Esophagus (tissue), 2 donors: ENCODE results near the gene ZNF738. TPM values are rescaled to one million over a fixed set of nuclear protein-coding genes. Genes with fewer than 3 reads are reported as not detected.

Experiments used
- H3K27ac ChIP-seq, 2 donors: one replicate each; pipeline ENCODE4 v1.5.1; 2013; ENCODE audit warnings: low read depth in 2 of 2, mild to moderate bottlenecking in 2 of 2, inconsistent platforms in 1 of 2, low read length in 1 of 2, moderate library complexity in 1 of 2
- H3K27me3 ChIP-seq, 2 donors: one replicate each; pipeline ENCODE4 v1.6.1; 2013; ENCODE audit warnings: low read length in 2 of 2, control low read depth in 1 of 2, mild to moderate bottlenecking in 1 of 2; ENCODE audit not compliant: insufficient read depth in 2 of 2, control insufficient read depth in 1 of 2
- H3K36me3 ChIP-seq, 2 donors: one replicate each; pipeline ENCODE4 v1.6.1; 2013; ENCODE audit warnings: low read length in 1 of 2; ENCODE audit not compliant: control insufficient read depth in 2 of 2, insufficient read depth in 2 of 2
- H3K4me1 ChIP-seq, 2 donors: one replicate each; pipeline ENCODE4 v1.6.1; 2013; ENCODE audit warnings: low read length in 1 of 2; ENCODE audit not compliant: control insufficient read depth in 2 of 2, insufficient read depth in 2 of 2
- H3K4me3 ChIP-seq, 2 donors: one replicate each; pipeline ENCODE4 v1.5.1; 2013; ENCODE audit warnings: low read length in 2 of 2, mild to moderate bottlenecking in 2 of 2, low read depth in 1 of 2, moderate library complexity in 1 of 2
- H3K9me3 ChIP-seq, 2 donors: one replicate each; pipeline ENCODE4 v1.6.1; 2013; ENCODE audit warnings: mild to moderate bottlenecking in 2 of 2, low read depth in 1 of 2, low read length in 1 of 2, moderate library complexity in 1 of 2; ENCODE audit not compliant: control insufficient read depth in 2 of 2, insufficient read depth in 1 of 2
- WGBS, 2 donors: extraction: QIAGEN DNeasy Blood & Tissue Kit; methylation state at CpG; one replicate each; pipeline ENCODE4 v1.1.7; 2013; 5-methylcytosine and 5-hydroxymethylcytosine counted together
- polyA plus RNA-seq, 2 donors: library from polyadenylated mRNA; stranded (reverse); fragments of 200-250 nt; gene quantifications; one replicate each; pipeline ENCODE4 v1.2.3, GENCODE V29; 2013
- donor health status: healthy with polysubstance abuse.
- donor health status: Bipolar disorder and iron deficiency.

ZNF738 gene
- polyA plus RNA-seq, 2 donors = 2.9 to 3.6 TPM

GRCh38 chr19:21402303-21402985, 43.6 kb downstream of the ZNF738 start:
- Histone ChIP-seq H3K27ac (no peak overlapping the region), H3K36me3 (no peaks in the 10 kb centered on the region), H3K27me3 (no peaks in the 10 kb centered on the region), H3K9me3 (peaks cover 0 to 2% of the 10 kb centered on the region in 2 donors), H3K4me1 (no peaks in the 10 kb centered on the region), H3K4me3 (no peak overlapping the region)
- 88 to 94% methylated on average over 1 of the region's 1 CpG for WGBS, 2 donors

- Histone ChIP-seq H3K27me3 (no peaks in the 10 kb centered on the region), H3K27ac (no peak overlapping the region), H3K36me3 (peaks cover 7 to 8% of the 10 kb centered on the region in 2 donors), H3K9me3 (peaks cover 0 to 5% of the 10 kb centered on the region in 2 donors), H3K4me3 (no peak overlapping the region), H3K4me1 (no peaks in the 10 kb centered on the region)
- WGBS, 2 donors = 87 to 94% methylated on average over 1 of the region's 1 CpG
Measured at GRCh38 chr19:21410166-21410565, 51.4 kb downstream of the ZNF738 start.

- Histone ChIP-seq H3K9me3 (peaks cover 6 to 13% of the 10 kb centered on the region in 2 donors), H3K4me3 (no peak overlapping the region), H3K36me3 (peaks cover 1 to 3% of the 10 kb centered on the region in 2 donors), H3K27ac (no peak overlapping the region), H3K4me1 (no peaks in the 10 kb centered on the region), H3K27me3 (no peaks in the 10 kb centered on the region)
Measured at GRCh38 chr19:21422244-21422643, 63.4 kb downstream of the ZNF738 start.

GRCh38 chr19:21423057-21424041, 64.5 kb downstream of the ZNF738 start:
- no peak overlapping the region for H3K4me3 ChIP-seq
- WGBS, 2 donors = 97 to 100% methylated on average over 1 of the region's 1 CpG
- H3K36me3 ChIP-seq = peaks cover 0 to 3% of the 10 kb centered on the region in 2 donors
- H3K27me3 ChIP-seq = no peaks in the 10 kb centered on the region
- H3K27ac ChIP-seq = no peak overlapping the region
- H3K4me1 ChIP-seq = no peaks in the 10 kb centered on the region
- peaks cover 6 to 14% of the 10 kb centered on the region in 2 donors for H3K9me3 ChIP-seq

Other genes starting within 250 kb of the ZNF738 start
- gene ZNF431, start 217.0 kb upstream of the ZNF738 start, polyA plus RNA-seq = 10 to 100 TPM; 16.8 to 68.4 TPM
- gene ZNF708, start 29.6 kb upstream of the ZNF738 start, polyA plus RNA-seq = 1 to 10 TPM; 1.6 to 3.3 TPM
- 1 to 10 TPM; 2.2 to 5.8 TPM for gene ZNF493, start 38.1 kb downstream of the ZNF738 start, polyA plus RNA-seq
- gene ZNF429, start 146.6 kb downstream of the ZNF738 start, polyA plus RNA-seq = 1 to 10 TPM; 2.7 TPM